ENCODE data around the gene ELMO1.

ELMO1 gene

DNA sequence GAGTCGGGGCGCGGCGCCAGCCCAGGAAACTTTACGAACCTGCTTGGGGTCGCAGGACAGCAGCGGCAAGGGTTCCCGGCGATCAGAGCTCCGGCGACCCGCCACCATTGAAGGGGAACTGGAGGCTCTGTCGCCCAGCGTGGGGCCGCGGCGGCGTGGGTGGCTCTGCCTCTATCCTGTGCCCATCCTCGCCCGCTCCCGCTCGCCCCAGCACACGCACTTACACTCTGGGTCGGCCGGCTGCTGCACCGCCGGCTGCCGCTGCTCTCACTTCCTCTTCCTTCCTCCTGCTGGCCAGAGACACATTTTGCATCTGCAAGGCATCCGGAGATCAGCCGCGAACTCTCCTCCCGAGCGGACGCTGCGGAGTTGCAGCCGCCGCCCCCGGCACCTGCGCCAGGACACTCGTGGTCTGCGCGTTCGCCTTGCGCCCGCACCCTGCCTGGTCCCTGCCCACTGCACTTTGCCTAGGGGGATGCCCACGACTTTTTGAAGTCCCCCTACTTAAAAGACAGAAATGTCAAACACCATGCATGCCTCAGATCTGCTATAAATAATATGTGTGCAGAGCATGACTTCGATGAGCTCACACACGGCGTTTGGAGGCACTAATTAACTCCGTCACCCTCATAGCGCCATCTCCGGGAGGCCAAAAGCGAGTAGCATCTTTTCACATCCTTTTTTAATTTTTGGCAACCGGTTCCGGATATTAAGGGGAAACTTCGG, at the start of gene ELMO1:
TSS of gene ELMO1 (minus strand) at position 229 of the 726 bp plus-strand sequence. CDS start 106,174 bp downstream, outside the sequence.
- peak; percentile 14 to 67 for DNase-seq

GRCh38 chr7:37497576-37497975, 48.9 kb upstream of the ELMO1 start:
- no peak for DNase-seq

- DNase-seq: peak in 1 of 2 experiments; percentile 32
Observed at GRCh38 chr7:37495574-37496184, 47.0 kb upstream of the ELMO1 start.

GRCh38 chr7:37494926-37495325, 46.3 kb upstream of the ELMO1 start:
- no peak for DNase-seq

- no peak for DNase-seq
Observed at GRCh38 chr7:37493810-37494209, 45.1 kb upstream of the ELMO1 start.

DNA sequence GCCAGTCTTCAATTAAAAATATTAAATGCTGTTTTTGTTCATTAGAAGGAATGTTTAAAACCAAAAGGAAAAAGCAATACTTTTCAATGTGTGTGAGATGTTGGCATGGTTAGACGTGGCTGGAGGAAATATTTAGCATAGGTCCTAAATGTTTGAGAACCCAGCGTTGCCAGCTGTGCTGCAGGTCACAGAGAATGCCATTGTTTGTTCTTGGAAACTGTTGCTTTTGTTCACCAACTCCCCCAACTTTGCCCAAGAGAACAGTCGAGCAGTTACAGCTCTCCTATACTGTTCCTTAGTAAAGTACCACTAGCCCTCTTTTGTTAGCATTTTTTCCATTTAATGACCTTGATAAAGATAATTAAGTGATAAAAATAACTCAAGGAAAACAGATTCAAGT, 44.5 kb upstream of the ELMO1 start:
- no peak for DNase-seq

GRCh38 chr7:37491919-37492694, 43.4 kb upstream of the ELMO1 start:
- no peak for DNase-seq

DNA sequence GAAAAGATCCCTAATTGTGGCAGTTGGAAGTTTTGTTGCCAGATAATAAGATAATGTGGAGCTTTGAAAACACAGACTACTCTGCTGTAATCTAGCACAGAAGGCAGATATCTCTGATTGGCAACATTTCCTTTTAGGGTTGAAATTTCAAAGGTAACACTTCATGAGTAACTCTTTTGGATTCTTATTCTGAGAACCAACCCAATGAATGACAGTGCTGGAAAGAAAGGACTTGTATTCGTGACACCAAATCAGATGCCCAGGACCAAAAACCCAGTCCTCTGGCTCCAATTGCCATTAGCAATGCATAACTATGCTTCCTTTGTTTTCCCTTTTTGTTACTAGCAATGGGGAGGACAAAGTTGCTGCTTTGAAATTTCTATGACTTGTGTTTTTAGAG, 41.0 kb upstream of the ELMO1 start:
- DNase-seq: no peak

DNA sequence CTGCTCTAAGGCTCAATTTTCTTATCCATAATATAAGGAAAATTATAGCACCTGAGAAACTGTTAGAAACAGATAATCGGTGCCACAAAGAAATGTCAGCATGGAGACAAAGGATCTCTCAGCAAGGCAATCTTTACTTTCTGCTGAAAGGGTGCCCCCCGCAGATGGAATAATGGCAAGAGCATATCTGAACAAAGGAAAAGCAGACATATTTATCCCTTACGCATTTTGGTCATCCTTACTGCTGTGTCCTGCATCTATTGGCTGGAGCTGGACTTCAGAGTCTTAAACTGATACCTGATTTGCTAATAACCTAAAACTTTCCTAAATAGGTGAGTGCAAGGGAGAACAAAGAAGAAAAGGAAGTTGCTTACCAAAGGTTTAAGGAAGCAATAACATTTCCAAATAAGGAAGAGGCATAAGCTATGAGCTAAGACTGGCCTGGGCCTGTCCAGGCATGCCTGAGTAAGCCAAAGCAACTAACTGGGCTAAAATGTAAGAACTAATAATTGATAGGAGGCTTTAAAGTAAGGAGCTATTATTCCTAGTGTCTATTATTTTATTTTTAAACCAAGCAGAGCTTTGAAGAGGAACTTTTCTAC, 39.6 kb upstream of the ELMO1 start:
- DNase-seq: no peak

- DNase-seq: peak; percentile 71 to 87
Observed at GRCh38 chr7:37484426-37485073, 35.9 kb upstream of the ELMO1 start.

- no peak for DNase-seq
Observed at GRCh38 chr7:37483627-37484026, 35.0 kb upstream of the ELMO1 start.

GRCh38 chr7:37482953-37483352, 34.3 kb upstream of the ELMO1 start:
- no peak for DNase-seq

DNA sequence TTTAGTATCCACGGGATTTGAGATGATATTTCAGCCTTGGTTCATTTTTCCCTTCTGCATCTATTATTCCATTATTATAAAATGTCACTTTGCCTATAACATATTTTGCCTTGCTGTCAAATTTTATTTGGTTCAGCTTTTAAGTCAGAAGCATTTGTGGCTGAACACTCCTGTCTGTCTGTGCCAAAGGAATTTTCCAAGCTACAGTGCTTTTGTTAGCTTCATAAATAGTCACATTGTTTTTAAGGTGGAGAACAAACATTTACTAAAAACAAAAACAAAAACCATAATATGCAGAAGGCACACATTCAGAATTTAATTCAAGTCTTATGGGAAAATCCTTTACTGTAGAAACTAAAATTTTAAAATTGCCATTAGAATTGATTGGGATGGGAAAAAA, 33.8 kb upstream of the ELMO1 start:
- DNase-seq: no peak

DNA sequence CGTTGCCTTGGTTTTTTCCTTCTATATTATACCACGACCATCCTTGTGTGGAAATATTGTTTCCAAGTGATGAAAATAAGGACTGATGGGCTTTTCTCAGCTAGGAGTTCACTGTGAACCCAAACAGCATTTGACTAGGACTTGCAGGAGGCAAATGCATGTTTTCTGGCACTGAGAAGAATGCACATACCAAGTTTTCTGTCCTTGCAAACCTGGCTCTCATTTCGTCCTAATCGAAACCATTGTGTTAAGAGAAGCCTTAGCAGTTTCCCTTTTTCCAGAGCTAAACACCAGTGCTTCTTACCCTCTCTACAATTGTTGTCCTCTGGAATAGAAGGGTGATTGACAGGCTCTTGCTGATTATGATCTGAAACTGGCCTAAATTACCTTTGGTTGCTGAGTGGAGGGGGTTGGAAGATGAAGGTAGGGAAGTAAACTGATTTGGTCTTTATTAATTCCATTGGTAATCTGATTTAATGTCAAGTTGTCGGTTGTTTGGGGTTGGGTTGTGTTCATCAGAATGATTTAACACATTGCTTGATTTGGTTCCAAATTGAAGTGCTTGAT, 33.1 kb upstream of the ELMO1 start:
- DNase-seq: no peak

DNA sequence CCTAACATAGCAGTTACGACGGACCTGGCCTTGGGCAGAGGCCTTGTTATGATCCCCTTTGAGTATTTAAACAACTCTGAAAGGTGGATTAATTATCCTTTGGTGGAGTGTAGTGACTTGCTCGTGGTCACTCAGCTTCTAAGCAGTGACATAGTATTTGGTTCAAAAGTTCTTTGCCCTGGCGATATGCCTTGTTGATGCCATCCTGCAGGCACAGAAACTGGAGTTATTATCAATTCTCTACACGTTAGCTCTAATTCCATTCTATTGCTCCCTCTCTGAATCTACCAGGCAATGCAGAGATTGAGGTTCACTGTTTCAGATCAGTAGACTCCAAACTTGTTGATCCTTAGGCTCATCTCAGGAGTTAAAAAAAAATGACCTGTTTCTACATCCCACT, 32.5 kb upstream of the ELMO1 start:
- no peak for DNase-seq

- DNase-seq: no peak
Observed at GRCh38 chr7:37480041-37481031, 31.7 kb upstream of the ELMO1 start.

DNA sequence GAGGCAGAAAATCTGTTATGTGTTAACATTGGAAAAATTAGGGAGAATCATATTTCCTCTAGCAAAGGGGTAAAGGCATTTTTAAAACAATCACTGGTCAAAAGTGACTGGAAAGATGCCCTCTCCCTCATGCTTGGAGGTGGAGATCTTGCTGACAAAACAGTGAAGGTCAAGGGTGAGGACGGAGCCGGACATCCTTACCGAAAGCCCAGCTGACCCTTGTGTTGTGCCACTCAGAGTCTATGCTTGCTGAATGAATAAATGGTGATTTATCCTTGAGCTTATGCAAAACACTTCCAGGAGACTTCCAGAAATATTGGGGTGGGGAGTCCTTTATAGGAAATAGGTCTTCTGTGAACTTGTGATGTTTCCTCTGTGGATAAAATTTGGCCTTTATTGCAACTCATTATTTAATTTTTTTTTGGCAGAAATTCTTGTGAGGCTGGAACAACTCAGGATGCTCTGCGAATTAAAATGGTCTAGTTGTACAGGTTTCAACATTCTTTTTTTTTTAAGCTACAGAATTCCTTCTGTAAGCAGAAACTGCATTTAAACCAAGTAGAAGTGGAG, 28.3 kb upstream of the ELMO1 start:
- DNase-seq: no peak

DNA sequence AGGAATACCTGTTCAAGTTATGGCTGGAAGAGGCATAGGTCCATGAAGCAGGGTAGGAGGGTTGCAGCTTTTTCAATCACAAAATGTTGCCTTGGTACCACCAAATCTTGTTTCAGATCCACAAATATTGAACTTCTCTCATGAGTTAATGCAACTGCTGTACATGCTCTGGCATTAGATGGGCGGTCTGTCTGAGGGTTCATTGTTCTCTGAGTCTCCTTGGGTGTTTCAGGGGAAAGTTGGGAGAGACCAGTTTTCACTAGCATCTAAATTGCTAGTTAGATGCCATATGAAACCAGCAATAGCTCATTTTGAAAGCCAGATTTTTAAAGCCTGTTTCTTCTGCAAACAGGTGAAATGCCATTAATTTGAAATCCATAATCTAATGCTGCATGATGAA, 27.8 kb upstream of the ELMO1 start:
- no peak for DNase-seq

- no peak for DNase-seq
Observed at GRCh38 chr7:37475646-37476045, 27.0 kb upstream of the ELMO1 start.

DNA sequence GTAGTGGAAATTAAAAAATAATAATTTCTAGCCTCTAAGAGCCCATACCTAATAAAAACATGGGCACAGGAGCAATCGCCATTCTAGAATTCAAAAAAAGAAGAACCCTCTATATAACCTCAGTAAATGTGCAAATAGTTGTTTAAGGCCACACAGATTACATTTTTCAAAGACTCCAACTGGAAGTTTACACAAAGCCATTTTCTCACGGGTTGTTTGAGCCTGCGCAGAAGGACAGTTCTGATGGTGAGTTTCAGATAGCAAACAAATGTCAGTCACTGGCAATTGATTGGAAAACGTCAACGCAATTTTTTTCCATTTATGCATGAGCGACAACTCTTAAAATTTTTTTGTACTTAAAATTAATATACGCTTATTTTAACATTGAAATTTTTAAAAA, 23.0 kb upstream of the ELMO1 start:
- no peak for DNase-seq

GRCh38 chr7:37467002-37467401, 18.3 kb upstream of the ELMO1 start:
- DNase-seq: no peak

Data from NCI-H446 (cell line).